Activated CD4-positive, alpha-beta memory T cell treated with anti-CD3 and anti-CD28 coated beads, Interleukin-2, amount 10 ng/mL, durations not matched to agents 7 days and 5 days (primary cell): Measurements from ENCODE around the gene BPGM. TPM values are rescaled to one million over a fixed set of nuclear protein-coding genes. Genes with fewer than 3 reads are reported as not detected.
"Not testable (repeated sequence)": the region's sequence is repeated elsewhere in the genome, so short reads cannot be mapped to it uniquely, and the experiment has no call there.

ENCODE experiments used
- CTCF ChIA-PET: fragments of 350-600 bp; sonication (Branson Sonifier 250); formaldehyde crosslinking; loops from one replicate; lab custom pipeline; 2021; ENCODE audit warnings: antibody characterized with exemption, inconsistent platforms; lab: Charles Lee
- POLR2A ChIA-PET: fragments of 350-600 bp; sonication (Branson Sonifier 250); formaldehyde crosslinking; loops from one replicate; lab custom pipeline; 2021; ENCODE audit warnings: antibody characterized with exemption; lab: Charles Lee
- DNase-seq: peaks from one replicate; pipeline ENCODE4 v3.0.0-alpha.2; 2020
- H3K27ac Mint-ChIP-seq: one replicate; pipeline ENCODE4 v1.8.0; 2021; ENCODE audit warnings: mild to moderate bottlenecking, mixed read lengths
- H3K27me3 Mint-ChIP-seq: one replicate; pipeline ENCODE4 v1.8.0; 2021; ENCODE audit warnings: mixed read lengths
- H3K36me3 Mint-ChIP-seq: one replicate; pipeline ENCODE4 v1.8.0; 2021; ENCODE audit warnings: low read depth, mixed read lengths
- H3K4me1 Mint-ChIP-seq: one replicate; pipeline ENCODE4 v1.8.0; 2021; ENCODE audit warnings: mixed read lengths
- H3K4me3 Mint-ChIP-seq: one replicate; pipeline ENCODE4 v1.8.0; 2021; ENCODE audit warnings: mild to moderate bottlenecking, mixed read lengths
- H3K9me3 Mint-ChIP-seq: one replicate; pipeline ENCODE4 v1.8.0; 2021; ENCODE audit warnings: mixed read lengths
- total RNA-seq, 2 experiments: library from RNA; stranded (reverse); gene quantifications; one replicate each; pipeline ENCODE4 v1.2.3, GENCODE V29; 2021

Gene BPGM
- total RNA-seq, 2 experiments from 2014 or later = 27.3 to 29.3 TPM

- Mint-ChIP-seq H3K4me1 (peaks cover 16% of the 10 kb centered on the region), H3K27me3 (no peaks in the 10 kb centered on the region), H3K9me3 (no peaks in the 10 kb centered on the region), H3K36me3 (peaks cover 37% of the 10 kb centered on the region), H3K27ac (no peak overlapping the region), H3K4me3 (no peak overlapping the region)
- DNase-seq = no peak
- ChIA-PET CTCF (no interaction called here), POLR2A (no interaction called here)
Observed at GRCh38 chr7:134674424-134674823, 27.8 kb downstream of the BPGM start.

GRCh38 chr7:134676743-134677142, 30.1 kb downstream of the BPGM start:
- H3K27me3 Mint-ChIP-seq = no peaks in the 10 kb centered on the region
- H3K36me3 Mint-ChIP-seq = peaks cover 42% of the 10 kb centered on the region
- H3K27ac Mint-ChIP-seq = no peak overlapping the region
- CTCF ChIA-PET = interaction anchor here (1.1 kb wide), 2 partner anchors 13 to 309 kb away, joined by 3 read pairs; partner anchors contain the start of gene AGBL3
- H3K9me3 Mint-ChIP-seq = no peaks in the 10 kb centered on the region
- H3K4me1 Mint-ChIP-seq = peaks cover 7% of the 10 kb centered on the region
- DNase-seq = no peak
- POLR2A ChIA-PET = interaction anchor here (1.6 kb wide), 2 partner anchors 29 to 31 kb away, joined by 4 to 8 read pairs; partner anchors contain the start of gene BPGM
- H3K4me3 Mint-ChIP-seq = no peak overlapping the region

GRCh38 chr7:134678115-134678514, 31.5 kb downstream of the BPGM start:
- ChIA-PET POLR2A (interaction anchor here (0.8 to 1.6 kb wide), 2 partner anchors 24 to 31 kb away, joined by 3 to 4 read pairs; no protein-coding TSS in a partner anchor), CTCF (interaction anchor here (1.0 kb wide), 1 partner anchor 246 kb away, joined by 3 read pairs; no protein-coding TSS in a partner anchor)
- no peak for DNase-seq
- H3K27me3 Mint-ChIP-seq = no peaks in the 10 kb centered on the region
- no peaks in the 10 kb centered on the region for H3K9me3 Mint-ChIP-seq
- no peak overlapping the region for H3K27ac Mint-ChIP-seq
- H3K36me3 Mint-ChIP-seq = peaks cover 37% of the 10 kb centered on the region
- H3K4me1 Mint-ChIP-seq = peaks cover 3% of the 10 kb centered on the region
- H3K4me3 Mint-ChIP-seq = no peak overlapping the region

GRCh38 chr7:134679006-134679405, 32.4 kb downstream of the BPGM start:
- DNase-seq = no peak
- H3K27ac Mint-ChIP-seq = no peak overlapping the region
- POLR2A ChIA-PET = no interaction called here
- H3K27me3 Mint-ChIP-seq = no peaks in the 10 kb centered on the region
- H3K4me3 Mint-ChIP-seq = no peak overlapping the region
- peaks cover 3% of the 10 kb centered on the region for H3K4me1 Mint-ChIP-seq
- peaks cover 33% of the 10 kb centered on the region for H3K36me3 Mint-ChIP-seq
- CTCF ChIA-PET = no interaction called here
- H3K9me3 Mint-ChIP-seq = no peaks in the 10 kb centered on the region

- CTCF ChIA-PET = interaction anchor here (0.7 to 1.2 kb wide), 5 partner anchors 9 to 335 kb away, joined by 3 to 5 read pairs (median 3); no protein-coding TSS in a partner anchor
- no peak for DNase-seq
- Mint-ChIP-seq H3K27ac (no peak overlapping the region), H3K36me3 (peaks cover 19% of the 10 kb centered on the region), H3K4me3 (no peak overlapping the region), H3K9me3 (no peaks in the 10 kb centered on the region), H3K4me1 (peaks cover 2% of the 10 kb centered on the region), H3K27me3 (peaks cover 3% of the 10 kb centered on the region)
- POLR2A ChIA-PET = interaction anchor here (1.1 kb wide), 1 partner anchor 37 kb away, joined by 4 read pairs; no protein-coding TSS in a partner anchor
Observed at GRCh38 chr7:134684165-134684564, 37.5 kb downstream of the BPGM start.

GRCh38 chr7:134685250-134685649, 38.6 kb downstream of the BPGM start:
- ChIA-PET CTCF (interaction anchor here (0.8 to 1.2 kb wide), 4 partner anchors 8 to 79 kb away, joined by 3 read pairs; no protein-coding TSS in a partner anchor), POLR2A (interaction anchor here (0.6 to 1.0 kb wide), 2 partner anchors 8 to 39 kb away, joined by 3 read pairs; partner anchors contain the start of gene BPGM)
- Mint-ChIP-seq H3K36me3 (peaks cover 9% of the 10 kb centered on the region), H3K27me3 (peaks cover 3% of the 10 kb centered on the region), H3K4me1 (peaks cover 6% of the 10 kb centered on the region), H3K4me3 (no peak overlapping the region), H3K9me3 (no peaks in the 10 kb centered on the region), H3K27ac (no peak overlapping the region)
- no peak for DNase-seq

GRCh38 chr7:134686786-134687185, 40.1 kb downstream of the BPGM start:
- DNase-seq = no peak
- Mint-ChIP-seq H3K36me3 (peaks cover 4% of the 10 kb centered on the region), H3K27me3 (peaks cover 3% of the 10 kb centered on the region), H3K4me3 (no peak overlapping the region), H3K9me3 (no peaks in the 10 kb centered on the region), H3K27ac (no peak overlapping the region), H3K4me1 (peaks cover 14% of the 10 kb centered on the region)
- ChIA-PET CTCF (interaction anchor here (1.6 kb wide), 1 partner anchor 40 kb away, joined by 5 read pairs; no protein-coding TSS in a partner anchor), POLR2A (no interaction called here)

- H3K36me3 Mint-ChIP-seq, H3K27me3 Mint-ChIP-seq, DNase-seq, H3K27ac Mint-ChIP-seq, H3K4me3 Mint-ChIP-seq, H3K9me3 Mint-ChIP-seq: not testable (repeated sequence)
- CTCF ChIA-PET = interaction anchor here (0.7 to 3.1 kb wide), 21 partner anchors 11 to 268 kb away, joined by 3 to 23 read pairs (median 4); no protein-coding TSS in a partner anchor
- POLR2A ChIA-PET = interaction anchor here (0.9 to 1.2 kb wide), 3 partner anchors 42 to 231 kb away, joined by 3 read pairs; no protein-coding TSS in a partner anchor
- H3K4me1 Mint-ChIP-seq = peaks cover 30% of the 10 kb centered on the region
Observed at GRCh38 chr7:134689550-134689949, 42.9 kb downstream of the BPGM start.

- no peak for DNase-seq
- ChIA-PET POLR2A (interaction anchor here (0.8 to 1.2 kb wide), 4 partner anchors 43 to 232 kb away, joined by 3 read pairs; no protein-coding TSS in a partner anchor), CTCF (interaction anchor here (0.7 to 3.1 kb wide), 22 partner anchors 11 to 268 kb away, joined by 3 to 23 read pairs (median 4); no protein-coding TSS in a partner anchor)
- Mint-ChIP-seq H3K27ac (no peak overlapping the region), H3K4me3 (no peak overlapping the region), H3K36me3 (no peaks in the 10 kb centered on the region), H3K9me3 (no peaks in the 10 kb centered on the region), H3K4me1 (peaks cover 30% of the 10 kb centered on the region), H3K27me3 (peaks cover 3% of the 10 kb centered on the region)
Observed at GRCh38 chr7:134690016-134690415, 43.4 kb downstream of the BPGM start.

- no peak for DNase-seq
- no peak overlapping the region for H3K4me3 Mint-ChIP-seq
- POLR2A ChIA-PET = interaction anchor here (0.8 to 1.2 kb wide), 3 partner anchors 43 to 233 kb away, joined by 3 read pairs; no protein-coding TSS in a partner anchor
Observed at GRCh38 chr7:134690614-134691504, 44.2 kb downstream of the BPGM start.

GRCh38 chr7:134691546-134692343, 45.1 kb downstream of the BPGM start:
- POLR2A ChIA-PET = no interaction called here
- CTCF ChIA-PET = interaction anchor here (0.5 to 3.1 kb wide), 6 partner anchors 9 to 64 kb away, joined by 3 to 21 read pairs (median 3); no protein-coding TSS in a partner anchor

More at GRCh38 chr7:134690614-134691504, 44.2 kb downstream of the BPGM start:
- peaks cover 30% of the 10 kb centered on the region for H3K4me1 Mint-ChIP-seq
- H3K36me3 Mint-ChIP-seq = no peaks in the 10 kb centered on the region
- H3K27ac Mint-ChIP-seq = no peak overlapping the region
- no peaks in the 10 kb centered on the region for H3K9me3 Mint-ChIP-seq
- peaks cover 3% of the 10 kb centered on the region for H3K27me3 Mint-ChIP-seq
- CTCF ChIA-PET = interaction anchor here (0.7 to 3.1 kb wide), 16 partner anchors 10 to 267 kb away, joined by 3 to 23 read pairs (median 5); no protein-coding TSS in a partner anchor

GRCh38 chr7:134692344-134692705, 45.7 kb downstream of the BPGM start:
- no peaks in the 10 kb centered on the region for H3K9me3 Mint-ChIP-seq
- peaks cover 3% of the 10 kb centered on the region for H3K27me3 Mint-ChIP-seq
- ChIA-PET POLR2A (no interaction called here), CTCF (interaction anchor here (0.5 to 1.6 kb wide), 5 partner anchors 9 to 62 kb away, joined by 3 to 4 read pairs (median 3); no protein-coding TSS in a partner anchor)
- no peak for DNase-seq
- no peak overlapping the region for H3K27ac Mint-ChIP-seq
- H3K4me3 Mint-ChIP-seq = no peak overlapping the region
- H3K4me1 Mint-ChIP-seq = peaks cover 30% of the 10 kb centered on the region
- no peaks in the 10 kb centered on the region for H3K36me3 Mint-ChIP-seq

More at GRCh38 chr7:134691546-134692343, 45.1 kb downstream of the BPGM start:
- no peak overlapping the region for H3K4me3 Mint-ChIP-seq
- peaks cover 3% of the 10 kb centered on the region for H3K27me3 Mint-ChIP-seq
- H3K4me1 Mint-ChIP-seq = peaks cover 30% of the 10 kb centered on the region
- no peak overlapping the region for H3K27ac Mint-ChIP-seq
- H3K9me3 Mint-ChIP-seq = no peaks in the 10 kb centered on the region
- DNase-seq = no peak
- H3K36me3 Mint-ChIP-seq = no peaks in the 10 kb centered on the region
